Testis (tissue), 5 donors: ENCODE measurements around the gene DUSP14. TPM values are rescaled to one million over a fixed set of nuclear protein-coding genes. Genes with fewer than 3 reads are reported as not detected.
"Not testable (repeated sequence)": the region's sequence is repeated elsewhere in the genome, so short reads cannot be mapped to it uniquely, and the experiment has no call there.

ENCODE experiments used
- DNase-seq: peaks from one replicate; pipeline ENCODE4 v3.0.0-alpha.2; 2019
- H3K27ac ChIP-seq, 2 donors: fragments of 200-600 bp; sonication (generic); one replicate each; pipeline ENCODE4 v1.5.1; 2019
- H3K27me3 ChIP-seq: fragments of 200-600 bp; sonication (generic); one replicate; pipeline ENCODE4 v1.5.1; 2019
- H3K36me3 ChIP-seq: fragments of 200-600 bp; sonication (generic); one replicate; pipeline ENCODE4 v1.5.1; 2017; ENCODE audit warnings: low read depth; ENCODE audit errors: missing control alignments
- H3K4me1 ChIP-seq: fragments of 200-600 bp; sonication (generic); one replicate; pipeline ENCODE4 v1.5.1; 2019
- H3K4me3 ChIP-seq, 2 donors: fragments of 200-600 bp; sonication (generic); one replicate each; pipeline ENCODE4 v1.5.1; 2017 to 2019
- H3K9me3 ChIP-seq: fragments of 200-600 bp; sonication (generic); one replicate; pipeline ENCODE4 v1.5.1; 2017
- POLR2A ChIP-seq: fragments of 450-650 bp; IDR thresholded peaks from one replicate; pipeline ENCODE4 v1.6.1; 2017; ENCODE audit warnings: antibody characterized with exemption, mild to moderate bottlenecking, moderate library complexity
- WGBS, 2 donors: methylation state at CpG; one replicate each; pipeline ENCODE4 v1.1.5; 2018; 5-methylcytosine and 5-hydroxymethylcytosine counted together
- intact Hi-C: fragments of 100-400 bp; cut with DNase I; formaldehyde crosslinking; loops from one replicate; pipeline ENCODE4 v1.15.1; 2023; ENCODE audit warnings: low total_unique reads
- long read RNA-seq, 2 donors: transcript quantifications; one replicate each; lab custom pipeline, GENCODE V29; 2026
- polyA plus RNA-seq: library from polyadenylated mRNA; stranded (reverse); fragments of 350-450 nt; fragmentation: Illumina TruSeq; extraction: RNeasy Lipid Tissue Mini Kit (QIAGEN cat#74804); gene quantifications from one replicate; pipeline ENCODE4 v1.2.3, GENCODE V29; 2014; ENCODE audit warnings: low read depth, low replicate concordance; ENCODE audit not compliant: insufficient read depth
- total RNA-seq, 2 donors: library from RNA; depleted of rRNA; stranded (reverse); fragments of >200 nt; gene quantifications; one replicate each; pipeline ENCODE4 v1.2.3, GENCODE V29; 2016
- TF ChIP-seq, protein P1 (sequence below), 3 experiments: fragments of 450-650 bp in 2 of 3; fragments of 200-600 bp in 1 of 3; sonication (generic) in 1 of 3; IDR thresholded peaks; one replicate each; pipeline ENCODE4 v1.5.1; 2016 to 2019; ENCODE audit warnings: antibody characterized with exemption in 3 of 3, mild to moderate bottlenecking in 2 of 3, moderate library complexity in 1 of 3

DUSP14 gene, protein sequence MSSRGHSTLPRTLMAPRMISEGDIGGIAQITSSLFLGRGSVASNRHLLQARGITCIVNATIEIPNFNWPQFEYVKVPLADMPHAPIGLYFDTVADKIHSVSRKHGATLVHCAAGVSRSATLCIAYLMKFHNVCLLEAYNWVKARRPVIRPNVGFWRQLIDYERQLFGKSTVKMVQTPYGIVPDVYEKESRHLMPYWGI
- 10 to 100 TPM; 36.1 to 38.3 TPM for total RNA-seq
- 26.6 TPM for polyA plus RNA-seq
- long read RNA-seq, donor 1, transcript DUSP14-206 (3 exons, 1,537 nt) = major isoform, 17 of 19 reads
- long read RNA-seq, donor 1, partial matches to known transcripts = 0 of 19 reads
- long read RNA-seq, donor 1, other reads (novel, unspliced or antisense) = 0 of 19 reads
- long read RNA-seq, donor 2, transcript DUSP14-206 (3 exons, 1,537 nt) = major isoform, 13 of 20 reads
- long read RNA-seq, donor 2, partial matches to known transcripts = 7 of 20 reads
- long read RNA-seq, donor 2, other reads (novel, unspliced or antisense) = 0 of 20 reads

DNA sequence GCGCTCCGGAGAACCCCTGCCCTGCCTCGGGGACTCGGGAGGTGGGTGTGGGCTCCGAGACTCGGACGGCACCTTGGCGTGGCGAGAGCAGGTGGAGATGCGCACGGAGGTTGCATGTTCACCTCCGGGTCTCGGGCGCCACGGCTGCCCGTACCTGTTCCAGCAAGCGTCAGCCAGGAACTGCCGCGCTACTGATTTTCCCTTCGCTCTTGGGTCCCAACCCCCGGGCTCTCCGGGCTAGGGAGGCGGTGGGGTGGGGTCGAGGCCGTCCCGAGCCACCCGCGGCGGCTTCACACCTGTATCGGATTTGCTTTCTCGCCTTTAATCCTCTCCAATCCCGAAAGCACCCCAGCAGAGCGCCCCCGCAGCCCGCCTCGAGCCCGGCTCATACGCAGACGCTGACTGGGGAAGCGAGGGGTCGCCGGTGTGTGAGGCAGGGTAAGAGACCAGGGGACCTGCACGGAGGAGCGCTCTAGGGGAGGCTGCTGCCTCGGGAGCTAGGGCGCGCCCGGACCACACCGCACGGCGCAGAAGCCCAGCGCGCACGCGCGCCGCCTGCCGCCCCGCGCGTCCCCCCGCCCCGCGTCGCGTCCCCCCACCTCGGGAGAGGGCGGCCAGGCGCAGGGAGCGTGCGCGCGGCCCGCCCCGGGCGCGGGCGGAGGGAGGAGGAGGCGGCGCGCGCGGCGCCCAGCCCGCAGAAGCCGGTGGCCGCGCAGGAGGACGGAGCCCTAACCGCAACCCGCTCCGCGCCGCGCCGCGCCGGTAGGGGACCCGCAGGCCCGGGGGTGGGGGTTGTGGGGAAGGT, at the start of gene DUSP14:
DUSP14 (plus strand) TSS at position 695 of the 805 bp plus-strand sequence. CDS start 22,382 bp downstream, outside the sequence.
- no peaks in the 10 kb centered on the region for H3K9me3 ChIP-seq
- H3K27ac ChIP-seq = peak within 1 kb of the TSS; percentile 46 to 71
- no peaks in the 10 kb centered on the region for H3K27me3 ChIP-seq
- peak within 1 kb of the TSS; percentile 80 to 82 for H3K4me3 ChIP-seq
- H3K36me3 ChIP-seq = no peaks in the 10 kb centered on the region
- H3K4me1 ChIP-seq = peaks cover 33% of the 10 kb centered on the region
- intact Hi-C loops = no loop called here
- WGBS, 2 donors = 1% methylated on average over 50 of the region's 100 CpGs; no CpG with 5 or more reads in 1 of the 2 donors
- peak; percentile 84 for DNase-seq
- TF ChIP-seq, protein P1, sequence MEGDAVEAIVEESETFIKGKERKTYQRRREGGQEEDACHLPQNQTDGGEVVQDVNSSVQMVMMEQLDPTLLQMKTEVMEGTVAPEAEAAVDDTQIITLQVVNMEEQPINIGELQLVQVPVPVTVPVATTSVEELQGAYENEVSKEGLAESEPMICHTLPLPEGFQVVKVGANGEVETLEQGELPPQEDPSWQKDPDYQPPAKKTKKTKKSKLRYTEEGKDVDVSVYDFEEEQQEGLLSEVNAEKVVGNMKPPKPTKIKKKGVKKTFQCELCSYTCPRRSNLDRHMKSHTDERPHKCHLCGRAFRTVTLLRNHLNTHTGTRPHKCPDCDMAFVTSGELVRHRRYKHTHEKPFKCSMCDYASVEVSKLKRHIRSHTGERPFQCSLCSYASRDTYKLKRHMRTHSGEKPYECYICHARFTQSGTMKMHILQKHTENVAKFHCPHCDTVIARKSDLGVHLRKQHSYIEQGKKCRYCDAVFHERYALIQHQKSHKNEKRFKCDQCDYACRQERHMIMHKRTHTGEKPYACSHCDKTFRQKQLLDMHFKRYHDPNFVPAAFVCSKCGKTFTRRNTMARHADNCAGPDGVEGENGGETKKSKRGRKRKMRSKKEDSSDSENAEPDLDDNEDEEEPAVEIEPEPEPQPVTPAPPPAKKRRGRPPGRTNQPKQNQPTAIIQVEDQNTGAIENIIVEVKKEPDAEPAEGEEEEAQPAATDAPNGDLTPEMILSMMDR (IDR thresholded peaks at IDR 0.05) = no peak
- TF ChIP-seq POLR2A = no peak

DNA sequence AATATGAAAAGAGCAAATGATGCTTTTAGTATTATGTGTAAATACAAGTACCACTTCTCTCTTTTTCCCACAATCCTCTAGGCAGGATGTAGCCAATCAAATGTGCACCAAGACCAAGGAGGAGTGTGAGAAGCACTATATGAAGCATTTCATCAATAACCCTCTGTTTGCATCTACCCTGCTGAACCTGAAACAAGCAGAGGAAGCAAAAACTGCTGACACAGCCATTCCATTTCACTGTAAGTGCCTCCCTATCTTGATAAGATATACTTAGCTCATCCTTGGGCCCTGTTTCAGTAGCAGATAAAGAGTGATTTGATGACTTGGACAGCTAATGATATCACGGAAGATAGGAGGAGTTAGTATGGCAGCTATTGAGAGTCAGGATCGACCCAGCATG, 49.3 kb upstream of the DUSP14 start:
- Histone ChIP-seq H3K4me1 (no peaks in the 10 kb centered on the region), H3K4me3 (no peak overlapping the region), H3K27me3 (no peaks in the 10 kb centered on the region), H3K27ac (no peak overlapping the region), H3K9me3 (no peaks in the 10 kb centered on the region), H3K36me3 (no peaks in the 10 kb centered on the region)
- no peak for DNase-seq
- TF ChIP-seq, protein P1 (IDR thresholded peaks at IDR 0.05) = no peak
- TF ChIP-seq POLR2A = no peak
- WGBS, 2 donors = 94 to 100% methylated on average over 2 of the region's 2 CpGs
- intact Hi-C loops = no loop called here

DNA sequence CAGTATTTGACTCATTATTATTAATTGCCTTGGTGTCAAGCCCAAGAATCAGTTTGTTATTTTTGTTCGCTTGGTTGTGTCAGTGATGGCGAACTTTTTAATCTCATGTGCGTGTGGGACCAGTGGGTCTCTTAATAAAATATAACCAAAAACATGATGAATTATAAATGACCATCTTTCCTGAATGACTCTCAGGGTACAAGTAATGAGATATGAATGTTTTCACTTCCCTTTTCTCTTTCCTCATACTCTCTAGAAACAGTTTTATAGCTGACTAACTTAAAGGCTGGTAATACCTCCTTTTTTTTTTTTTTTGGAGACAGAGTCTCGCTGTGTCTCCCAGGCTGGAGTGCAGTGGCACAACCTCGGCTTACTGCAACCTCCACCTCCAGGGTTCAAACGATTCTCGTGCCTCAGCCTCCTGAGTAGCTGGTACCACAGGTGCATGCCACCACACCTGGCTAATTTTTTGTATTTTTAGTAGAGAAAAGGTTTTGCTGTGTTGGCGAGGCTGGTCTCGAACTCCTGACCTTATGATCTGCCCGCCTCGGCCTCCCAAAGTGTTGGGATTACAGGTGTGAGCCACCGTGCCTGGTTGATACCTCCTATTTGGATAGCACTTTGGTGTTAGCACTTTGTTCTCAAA, 48.2 kb upstream of the DUSP14 start:
- intact Hi-C loops, H3K27me3 ChIP-seq, H3K4me1 ChIP-seq, H3K9me3 ChIP-seq, H3K4me3 ChIP-seq, H3K36me3 ChIP-seq, DNase-seq, H3K27ac ChIP-seq: not testable (repeated sequence)
- 91 to 92% methylated on average over 12 of the region's 12 CpGs for WGBS, 2 donors

DNA sequence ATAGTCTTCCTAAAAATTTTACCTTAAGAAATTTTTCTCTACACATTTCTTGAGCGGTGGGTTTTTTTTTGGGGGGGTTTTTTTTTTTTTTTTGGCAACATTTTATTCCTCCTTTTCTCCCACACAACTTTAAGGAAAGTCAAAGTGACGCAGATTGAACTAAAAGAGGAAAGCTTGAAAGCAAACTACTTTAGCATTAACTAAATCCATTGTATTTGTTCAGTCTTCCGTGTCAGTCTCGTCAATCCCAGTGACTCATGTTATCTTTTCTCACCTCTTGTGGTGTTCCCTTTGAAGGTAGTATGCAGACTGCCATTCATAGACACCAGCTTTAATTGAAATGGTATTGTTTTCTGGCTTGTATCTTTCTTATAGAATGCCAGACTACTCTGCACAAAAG, 43.7 kb upstream of the DUSP14 start:
- peaks cover 9% of the 10 kb centered on the region for H3K4me1 ChIP-seq
- DNase-seq = no peak
- no peak for TF ChIP-seq POLR2A
- TF ChIP-seq, protein P1 (IDR thresholded peaks at IDR 0.05) = no peak

DNA sequence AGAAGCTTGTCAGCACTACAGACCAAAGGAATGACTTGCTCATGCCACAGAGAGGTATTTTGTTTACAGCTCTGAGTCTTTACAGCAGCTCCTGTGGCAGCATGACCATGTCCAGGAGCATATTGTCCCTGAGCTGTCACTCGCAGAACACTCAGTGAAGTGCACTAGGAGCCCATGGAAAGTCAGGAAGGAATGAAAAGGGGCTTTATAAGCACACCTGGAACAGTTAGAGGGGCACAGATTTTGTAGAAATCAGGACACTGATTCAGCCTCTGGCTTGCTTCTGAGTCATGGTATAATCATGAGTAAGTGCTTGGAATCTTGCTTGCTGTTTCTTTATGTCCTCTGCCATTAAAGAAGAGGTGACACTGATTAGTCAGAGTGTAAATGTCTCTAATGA, 42.0 kb upstream of the DUSP14 start:
- Histone ChIP-seq H3K4me3 (no peak overlapping the region), H3K27ac (no peak overlapping the region), H3K4me1 (peaks cover 10% of the 10 kb centered on the region), H3K36me3 (no peaks in the 10 kb centered on the region), H3K9me3 (no peaks in the 10 kb centered on the region), H3K27me3 (no peaks in the 10 kb centered on the region)
- whole genome bisulfite sequencing, 2 donors = 90 to 92% methylated on average over 1 of the region's 1 CpG
- intact Hi-C loops = no loop called here
- TF ChIP-seq POLR2A = no peak
- TF ChIP-seq, protein P1 (IDR thresholded peaks at IDR 0.05) = no peak
- DNase-seq = no peak

More for the DNA sequence above, 43.7 kb upstream of the DUSP14 start:
- Histone ChIP-seq H3K27ac (no peak overlapping the region), H3K27me3 (no peaks in the 10 kb centered on the region), H3K9me3 (no peaks in the 10 kb centered on the region), H3K4me3 (no peak overlapping the region), H3K36me3 (no peaks in the 10 kb centered on the region)
- intact Hi-C loops = no loop called here
- whole genome bisulfite sequencing, 2 donors = 90 to 97% methylated on average over 4 of the region's 4 CpGs
